BLaER1 treated with 17β-estradiol and CSF1 and Interleukin-3, amounts not matched to agents 10 nM and 100 nM (cell line): ENCODE results near the gene VNN1.
A peak's percentile ranks its signal among the peaks of the same experiment; 100 is the strongest.
"Not testable (repeated sequence)": the region's sequence is repeated elsewhere in the genome, so short reads cannot be mapped to it uniquely, and the experiment has no call there.

Experiments
- H3K27ac ChIP-seq, 11 experiments: shearing (Covaris generic); formaldehyde crosslinking; 2 replicates each; pipeline ENCODE4 v1.8.1; 2022
- H3K27me3 ChIP-seq, 11 experiments: shearing (Covaris generic); formaldehyde crosslinking; 2 replicates each; pipeline ENCODE4 v1.8.1; 2022
- H3K36me3 ChIP-seq, 11 experiments: shearing (Covaris generic); formaldehyde crosslinking; 2 replicates each; pipeline ENCODE4 v1.8.1; 2022
- H3K4me1 ChIP-seq, 10 experiments: shearing (Covaris generic); formaldehyde crosslinking; 2 replicates each; pipeline ENCODE4 v1.8.1; 2022
- H3K4me2 ChIP-seq, 11 experiments: shearing (Covaris generic); formaldehyde crosslinking; 2 replicates each; pipeline ENCODE4 v1.8.1; 2022
- H3K4me3 ChIP-seq, 10 experiments: shearing (Covaris generic); formaldehyde crosslinking; 2 replicates each; pipeline ENCODE4 v1.8.1; 2022
- H3K9ac ChIP-seq, 11 experiments: shearing (Covaris generic); formaldehyde crosslinking; 2 replicates each; pipeline ENCODE4 v1.8.1; 2022
- H3K9me3 ChIP-seq, 11 experiments: shearing (Covaris generic); formaldehyde crosslinking; replicated peaks in 1 of 11; 2 replicates each; pipeline ENCODE4 v1.8.1; 2022
- H4K20me1 ChIP-seq, 11 experiments: shearing (Covaris generic); formaldehyde crosslinking; 2 replicates each; pipeline ENCODE4 v1.8.1; 2022
- Cebpa-rat ChIP-seq, 11 experiments: shearing (Covaris generic); IDR thresholded peaks; 2 replicates each; pipeline ENCODE4 v1.8.1; 2022

Gene VNN1

GRCh38 chr6:132725471-132725870, 11.6 kb upstream of the VNN1 start:
- Histone ChIP-seq H3K4me2 (peak overlapping the region in 2 of 11 experiments; percentile 33 to 48; a peak in 3 of 22 replicates), H3K27ac (no peak overlapping the region), H3K4me3 (no peak overlapping the region), H4K20me1 (no peaks in the 10 kb centered on the region), H3K9me3 (no peaks in the 10 kb centered on the region), H3K9ac (no peak overlapping the region), H3K4me1 (peaks cover 0 to 27% (median 0%) of the 10 kb centered on the region in 10 experiments; a peak in 5 of 20 replicates), H3K36me3 (peaks cover 0 to 67% (median 0%) of the 10 kb centered on the region in 11 experiments; a peak in 4 of 22 replicates), H3K27me3 (no peaks in the 10 kb centered on the region)
- TF ChIP-seq Cebpa-rat (IDR thresholded peaks at IDR 0.05) = no peak

- H3K4me3 ChIP-seq = no peak overlapping the region
- TF ChIP-seq Cebpa-rat (IDR thresholded peaks at IDR 0.05) = no peak
- H3K27ac ChIP-seq = no peak overlapping the region
- no peak overlapping the region for H3K9ac ChIP-seq
- peaks cover 0 to 31% (median 0%) of the 10 kb centered on the region in 11 experiments; a peak in 4 of 22 replicates for H3K36me3 ChIP-seq
- peaks cover 0 to 12% (median 0%) of the 10 kb centered on the region in 10 experiments; a peak in 5 of 20 replicates for H3K4me1 ChIP-seq
- H3K27me3 ChIP-seq = no peaks in the 10 kb centered on the region
- H3K9me3 ChIP-seq = no peaks in the 10 kb centered on the region
- no peak overlapping the region for H3K4me2 ChIP-seq
- H4K20me1 ChIP-seq = no peaks in the 10 kb centered on the region
Observed at GRCh38 chr6:132719736-132720448, 6.0 kb upstream of the VNN1 start.

- H3K4me1 ChIP-seq = peaks cover 0 to 41% (median 2%) of the 10 kb centered on the region in 10 experiments; a peak in 11 of 20 replicates
- no peaks in the 10 kb centered on the region for H3K9me3 ChIP-seq
- H4K20me1 ChIP-seq = no peaks in the 10 kb centered on the region
- H3K27me3 ChIP-seq = no peaks in the 10 kb centered on the region
- H3K4me3 ChIP-seq = no peak overlapping the region
- H3K36me3 ChIP-seq = no peaks in the 10 kb centered on the region
- H3K27ac ChIP-seq = no peak overlapping the region
- H3K9ac ChIP-seq = no peak overlapping the region
- H3K4me2 ChIP-seq = no peak overlapping the region
- no peak for TF ChIP-seq Cebpa-rat (IDR thresholded peaks at IDR 0.05)
Observed at GRCh38 chr6:132715881-132716637, 2.2 kb upstream of the VNN1 start.

GRCh38 chr6:132715204-132715603, 1.3 kb upstream of the VNN1 start:
- H3K4me1 ChIP-seq = peaks cover 0 to 44% (median 2%) of the 10 kb centered on the region in 10 experiments; a peak in 10 of 20 replicates
- H4K20me1 ChIP-seq = no peaks in the 10 kb centered on the region
- H3K27ac ChIP-seq = 0 out of 22 replicates have a peak overlapping the region, but pooled peaks of 1 of the 11 experiments have one; percentile 76
- no peak overlapping the region for H3K4me3 ChIP-seq
- no peak for TF ChIP-seq Cebpa-rat (IDR thresholded peaks at IDR 0.05)
- no peaks in the 10 kb centered on the region for H3K36me3 ChIP-seq
- H3K9ac ChIP-seq = no peak overlapping the region
- no peaks in the 10 kb centered on the region for H3K9me3 ChIP-seq
- no peaks in the 10 kb centered on the region for H3K27me3 ChIP-seq
- peak overlapping the region in 2 of 11 experiments; percentile 75 to 81; a peak in 4 of 22 replicates for H3K4me2 ChIP-seq

GRCh38 chr6:132714160-132714559, 305 bp upstream of the VNN1 start:
- peak overlapping the region in 1 of 11 experiments; percentile 34; a peak in 1 of 22 replicates for H3K9ac ChIP-seq
- H3K36me3 ChIP-seq = no peaks in the 10 kb centered on the region
- peaks cover 0 to 44% (median 2%) of the 10 kb centered on the region in 10 experiments; a peak in 10 of 20 replicates for H3K4me1 ChIP-seq
- TF ChIP-seq Cebpa-rat (IDR thresholded peaks at IDR 0.05) = no peak
- H3K9me3 ChIP-seq = 0 out of 22 replicates have a peak, but pooled peaks cover 0 to 3% (median 0%) of the 10 kb centered on the region in 11 experiments
- peak overlapping the region in 5 of 11 experiments; percentile 54 to 79 (median 75); a peak in 10 of 22 replicates for H3K27ac ChIP-seq
- peak overlapping the region in 4 of 11 experiments; percentile 29 to 81 (median 54); a peak in 7 of 22 replicates for H3K4me2 ChIP-seq
- H4K20me1 ChIP-seq = no peaks in the 10 kb centered on the region
- H3K27me3 ChIP-seq = no peaks in the 10 kb centered on the region
- H3K4me3 ChIP-seq = no peak overlapping the region

GRCh38 chr6:132712366-132712765, 1.5 kb downstream of the VNN1 start:
- H3K9ac ChIP-seq = no peak overlapping the region
- 0 out of 22 replicates have a peak, but pooled peaks cover 0 to 3% (median 0%) of the 10 kb centered on the region in 11 experiments for H3K9me3 ChIP-seq
- H3K4me1 ChIP-seq = peaks cover 0 to 46% (median 2%) of the 10 kb centered on the region in 10 experiments; a peak in 10 of 20 replicates
- H4K20me1 ChIP-seq = no peaks in the 10 kb centered on the region
- no peak overlapping the region for H3K4me3 ChIP-seq
- H3K4me2 ChIP-seq = peak overlapping the region in 2 of 11 experiments; percentile 75 to 81; a peak in 3 of 22 replicates
- TF ChIP-seq Cebpa-rat (IDR thresholded peaks at IDR 0.05) = no peak
- H3K27ac ChIP-seq = peak overlapping the region in 2 of 11 experiments; percentile 75 to 79; a peak in 1 of 22 replicates
- no peaks in the 10 kb centered on the region for H3K27me3 ChIP-seq
- H3K36me3 ChIP-seq = no peaks in the 10 kb centered on the region

- Histone ChIP-seq H3K27ac (no peak overlapping the region), H3K4me3 (no peak overlapping the region), H4K20me1 (no peaks in the 10 kb centered on the region), H3K4me2 (no peak overlapping the region), H3K27me3 (no peaks in the 10 kb centered on the region), H3K9ac (no peak overlapping the region), H3K36me3 (no peaks in the 10 kb centered on the region), H3K4me1 (peaks cover 0 to 30% (median 2%) of the 10 kb centered on the region in 10 experiments; a peak in 10 of 20 replicates), H3K9me3 (peaks cover 7 to 30% (median 15%) of the 10 kb centered on the region in 11 experiments; a peak in 17 of 22 replicates)
- TF ChIP-seq Cebpa-rat (IDR thresholded peaks at IDR 0.05) = no peak
Observed at GRCh38 chr6:132708771-132709170, 5.1 kb downstream of the VNN1 start.

- Histone ChIP-seq H3K27me3 (no peaks in the 10 kb centered on the region), H4K20me1 (no peaks in the 10 kb centered on the region), H3K4me3 (no peak overlapping the region), H3K27ac (no peak overlapping the region), H3K9me3 (peaks cover 7 to 30% (median 15%) of the 10 kb centered on the region in 11 experiments; a peak in 17 of 22 replicates), H3K4me2 (no peak overlapping the region), H3K36me3 (no peaks in the 10 kb centered on the region), H3K9ac (no peak overlapping the region), H3K4me1 (peaks cover 0 to 23% (median 0%) of the 10 kb centered on the region in 10 experiments; a peak in 5 of 20 replicates)
- TF ChIP-seq Cebpa-rat (IDR thresholded peaks at IDR 0.05) = no peak
Observed at GRCh38 chr6:132708002-132708401, 5.9 kb downstream of the VNN1 start.

- not testable (repeated sequence) for H3K4me3 ChIP-seq, H4K20me1 ChIP-seq, H3K9ac ChIP-seq, H3K36me3 ChIP-seq, H3K4me2 ChIP-seq, H3K27me3 ChIP-seq, H3K27ac ChIP-seq
- Histone ChIP-seq H3K4me1 (peaks cover 0 to 16% (median 0%) of the 10 kb centered on the region in 10 experiments; a peak in 2 of 20 replicates), H3K9me3 (peaks cover 7 to 30% (median 15%) of the 10 kb centered on the region in 11 experiments; a peak in 17 of 22 replicates)
Observed at GRCh38 chr6:132706756-132707155, 7.1 kb downstream of the VNN1 start.
